GM18873 (cell line): ENCODE measurements around the gene PNISR.

Experiments
- ATAC-seq: cut with Tn5 transposase; IDR thresholded peaks from one replicate; pipeline ENCODE4 v1.9.1; 2021; ENCODE audit warnings: mild to moderate bottlenecking, moderate library complexity, moderate number of reproducible peaks; ENCODE audit not compliant: unreplicated experiment, low FRiP score

The PNISR gene

DNA sequence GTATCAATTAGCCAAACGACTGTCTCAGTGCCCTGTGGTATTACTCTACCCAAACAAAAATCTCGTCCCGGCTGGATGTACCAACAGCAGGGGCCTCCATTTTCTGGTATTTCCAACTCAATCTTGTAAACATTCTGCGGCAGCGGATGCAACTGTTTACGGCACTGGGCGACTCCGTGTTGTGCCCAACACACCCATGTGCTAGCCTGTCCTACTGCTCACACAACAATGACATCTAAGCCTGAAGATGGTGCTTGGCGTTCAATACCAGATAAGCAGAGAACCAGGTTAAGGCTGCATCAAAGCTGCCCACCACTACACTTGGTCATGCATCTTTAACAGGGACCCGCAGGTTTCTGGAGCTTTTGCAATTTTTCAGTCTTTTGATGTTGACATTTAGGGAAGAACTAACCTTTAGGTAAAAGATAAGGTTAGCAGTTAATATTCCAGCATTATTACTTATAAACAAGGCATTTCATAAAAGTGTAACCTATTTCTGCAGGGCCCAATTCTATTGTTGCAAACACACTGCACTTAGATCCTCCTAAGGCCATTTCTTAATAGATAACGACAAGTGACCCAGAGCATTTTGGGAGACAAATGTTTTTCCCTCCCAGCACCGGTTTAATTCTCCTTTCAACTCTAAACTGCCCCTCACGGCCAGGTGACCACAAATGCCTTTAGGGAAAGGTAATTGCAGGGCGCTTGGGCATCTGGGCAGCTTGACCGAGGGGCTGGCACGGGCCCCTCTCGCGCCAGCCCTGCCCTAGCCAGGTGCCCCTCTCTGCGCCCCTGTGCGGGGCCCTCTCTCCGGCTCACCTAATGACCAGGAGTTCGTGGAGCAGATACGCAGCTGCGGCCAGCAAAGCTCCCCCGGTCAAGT, 76.6 kb downstream of the PNISR start:
- ATAC-seq = no peak
